T-cell (primary cell): ENCODE data around the gene ZP3. TPM values are rescaled to one million over a fixed set of nuclear protein-coding genes. Genes with fewer than 3 reads are reported as not detected.
"Not testable (repeated sequence)": the region's sequence is repeated elsewhere in the genome, so short reads cannot be mapped to it uniquely, and the experiment has no call there.

ENCODE experiments used
- ATAC-seq, 4 experiments: fragments of 200-7000 bp in 3 of 4; fragments of 150-1000 bp in 1 of 4; cut with Tn5 transposase; replicated peaks in 1 of 4; 1 replicate in 3 of 4; 2 replicates in 1 of 4; pipeline ENCODE4 v1.10.0; 2021; ENCODE audit warnings: moderate library complexity in 3 of 4, mild to moderate bottlenecking in 2 of 4, moderate number of reproducible peaks in 1 of 4
- CTCF ChIA-PET, 2 donors: fragments of 300-600 bp; sonication (Branson Sonifier 250); formaldehyde crosslinking; loops; one replicate each; lab custom pipeline; 2022; ENCODE audit warnings: antibody characterized with exemption in 2 of 2; lab: Charles Lee
- POLR2A ChIA-PET, 2 donors: fragments of 300-600 bp; sonication (Branson Sonifier 250); formaldehyde crosslinking; loops; one replicate each; lab custom pipeline; 2022; ENCODE audit warnings: antibody characterized with exemption in 2 of 2; lab: Charles Lee
- DNase-seq, 35 experiments: peaks; one replicate each; pipeline versions ENCODE4 v3.0.0 to v3.0.0-alpha.2; 2013 to 2023
- H3K27ac ChIP-seq: one replicate; pipeline ENCODE4 v1.5.1; 2013; ENCODE audit warnings: low read length
- H3K27me3 ChIP-seq, 2 experiments: replicated peaks in 1 of 2; 1 replicate in 1 of 2; 2 replicates in 1 of 2; pipeline versions ENCODE4 v1.6.1 to v1.7.0; 2013; ENCODE audit warnings: low read length in 1 of 2, mixed read lengths in 1 of 2; ENCODE audit not compliant: control insufficient read depth in 2 of 2, insufficient read depth in 2 of 2; ENCODE audit errors: extremely low read depth in 1 of 2
- H3K36me3 ChIP-seq, 2 donors: 1 replicate in 1 of 2; 2 replicates in 1 of 2; pipeline versions ENCODE4 v1.6.1 to v1.7.0; 2013; ENCODE audit warnings: low read length in 1 of 2; ENCODE audit not compliant: control insufficient read depth in 2 of 2, insufficient read depth in 1 of 2; ENCODE audit errors: extremely low read depth in 1 of 2
- H3K4me1 ChIP-seq, 2 experiments: 1 replicate in 1 of 2; 2 replicates in 1 of 2; pipeline versions ENCODE4 v1.6.1 to v1.7.0; 2013; ENCODE audit warnings: low read length in 2 of 2, mixed read lengths in 1 of 2; ENCODE audit not compliant: insufficient read depth in 2 of 2, control insufficient read depth in 1 of 2; ENCODE audit errors: extremely low read depth in 1 of 2
- H3K4me3 ChIP-seq, 2 donors: 1 replicate in 1 of 2; 2 replicates in 1 of 2; pipeline versions ENCODE4 v1.5.1 to v1.7.0; 2013; ENCODE audit warnings: mild to moderate bottlenecking in 2 of 2, low read length in 1 of 2, moderate library complexity in 1 of 2; ENCODE audit not compliant: control insufficient read depth in 1 of 2; ENCODE audit errors: extremely low read depth in 1 of 2
- H3K9me3 ChIP-seq: 2 replicates; pipeline ENCODE4 v1.7.0; 2013
- H3K27ac Mint-ChIP-seq, 2 donors: one replicate each; pipeline ENCODE4 v1.8.0; 2020 to 2021; ENCODE audit warnings: mild to moderate bottlenecking in 2 of 2, mixed read lengths in 2 of 2
- H3K27me3 Mint-ChIP-seq, 2 donors: one replicate each; pipeline ENCODE4 v1.8.0; 2021 to 2022; ENCODE audit warnings: mixed read lengths in 2 of 2
- H3K36me3 Mint-ChIP-seq: one replicate; pipeline ENCODE4 v1.8.0; 2021; ENCODE audit warnings: mixed read lengths
- H3K4me1 Mint-ChIP-seq, 3 donors: one replicate each; pipeline ENCODE4 v1.8.0; 2020 to 2022; ENCODE audit warnings: mixed read lengths in 3 of 3, mild to moderate bottlenecking in 1 of 3
- H3K4me3 Mint-ChIP-seq, 3 donors: one replicate each; pipeline ENCODE4 v1.8.0; 2020 to 2022; ENCODE audit warnings: mild to moderate bottlenecking in 3 of 3, mixed read lengths in 3 of 3, moderate library complexity in 3 of 3
- H3K9me3 Mint-ChIP-seq, 3 donors: one replicate each; pipeline ENCODE4 v1.8.0; 2020 to 2022; ENCODE audit warnings: mixed read lengths in 3 of 3
- WGBS: methylation state at CpG from one replicate; pipeline ENCODE4 v1.1.5; 2013; ENCODE audit warnings: missing lambda C conversion rate; ENCODE audit not compliant: insufficient coverage; 5-methylcytosine and 5-hydroxymethylcytosine counted together
- total RNA-seq, 35 experiments: library from RNA in 6 of 35; stranded (reverse) in 6 of 35; fragments of 120-200 nt in 1 of 35; gene quantifications; one replicate each; pipeline versions ENCODE4 v1.2.1 to v1.2.4 and lab custom pipeline; 2013 to 2026

ZP3 gene
- total RNA-seq, 5 donors from 2014 or later (not counting 1 experiment from before 2014, with no cell fraction given) = 1.7 to 7.0 (median 5.9) TPM

- Histone ChIP-seq H3K27me3 (peaks cover 0 to 4% of the 10 kb centered on the region in 2 experiments), H3K27ac (no peak overlapping the region), H3K4me1 (peaks cover 6 to 30% of the 10 kb centered on the region in 2 experiments), H3K36me3 (no peaks in the 10 kb centered on the region), H3K9me3 (no peaks in the 10 kb centered on the region), H3K4me3 (peak overlapping the region; percentile 50 to 70)
- H3K4me3 Mint-ChIP-seq = peak overlapping the region; percentile 81 to 87 (median 82)
- no peaks in the 10 kb centered on the region for H3K36me3 Mint-ChIP-seq
- ATAC-seq = peak; percentile 59 to 63 (median 62)
- DNase-seq = peak; percentile 61 to 86 (median 75)
- 9% methylated on average over 33 of the region's 45 CpGs for WGBS
- H3K4me1 Mint-ChIP-seq = peaks cover 10 to 26% (median 23%) of the 10 kb centered on the region in 3 donors
- no peaks in the 10 kb centered on the region for H3K9me3 Mint-ChIP-seq
- ChIA-PET POLR2A (interaction anchor here in 1 of 2 donors (0.6 kb wide), 1 partner anchor 38 kb away, joined by 5 read pairs; no protein-coding TSS in a partner anchor), CTCF (no interaction called here)
- peak overlapping the region; percentile 68 to 69 for H3K27ac Mint-ChIP-seq
- no peaks in the 10 kb centered on the region for H3K27me3 Mint-ChIP-seq
Observed at GRCh38 chr7:76397409-76398183, 27.2 kb upstream of the ZP3 start.

- H3K36me3 ChIP-seq = no peaks in the 10 kb centered on the region
- ATAC-seq (no peak), DNase-seq (no peak)
- ChIA-PET POLR2A (no interaction called here), CTCF (no interaction called here)
- peaks cover 4 to 22% of the 10 kb centered on the region in 2 experiments for H3K4me1 ChIP-seq
- peaks cover 0 to 4% of the 10 kb centered on the region in 2 experiments for H3K27me3 ChIP-seq
- Mint-ChIP-seq H3K4me3 (no peak overlapping the region), H3K27me3 (no peaks in the 10 kb centered on the region), H3K4me1 (peaks cover 15 to 21% (median 15%) of the 10 kb centered on the region in 3 donors), H3K9me3 (no peaks in the 10 kb centered on the region), H3K36me3 (no peaks in the 10 kb centered on the region), H3K27ac (no peak overlapping the region)
- WGBS = 94% methylated on average over 15 of the region's 23 CpGs
- H3K4me3 ChIP-seq = no peak overlapping the region
- no peak overlapping the region for H3K27ac ChIP-seq
- no peaks in the 10 kb centered on the region for H3K9me3 ChIP-seq
Observed at GRCh38 chr7:76400248-76400647, 24.5 kb upstream of the ZP3 start.

DNA sequence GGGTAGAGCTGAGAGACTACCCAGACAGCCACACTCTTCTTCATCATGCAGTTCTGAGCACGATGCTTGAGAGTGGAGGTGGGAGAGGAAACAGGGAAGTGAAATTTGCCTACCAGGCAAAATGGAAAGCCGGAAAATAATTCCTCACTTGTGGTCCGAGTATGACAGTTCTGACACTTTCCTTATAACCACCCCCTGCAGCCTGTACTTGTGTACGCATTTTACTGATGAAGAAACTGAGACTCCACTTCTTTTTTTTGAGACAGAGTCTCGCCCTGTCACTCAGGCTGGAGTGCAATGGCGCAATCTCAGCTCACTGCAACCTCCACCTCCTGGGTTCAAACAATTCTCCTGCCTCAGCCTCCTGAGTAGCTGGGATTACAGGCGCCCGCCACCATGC lies 21.7 kb upstream of the ZP3 start:
- H3K9me3 Mint-ChIP-seq, H3K36me3 Mint-ChIP-seq, CTCF ChIA-PET, H3K4me1 ChIP-seq, H3K27me3 Mint-ChIP-seq, H3K27ac ChIP-seq, POLR2A ChIA-PET, H3K4me3 ChIP-seq, DNase-seq, ATAC-seq, H3K27me3 ChIP-seq, H3K9me3 ChIP-seq, H3K36me3 ChIP-seq, H3K4me3 Mint-ChIP-seq, H3K27ac Mint-ChIP-seq: not testable (repeated sequence)
- 80% methylated on average over 1 of the region's 8 CpGs for WGBS
- peaks cover 4 to 10% (median 8%) of the 10 kb centered on the region in 3 donors for H3K4me1 Mint-ChIP-seq

DNA sequence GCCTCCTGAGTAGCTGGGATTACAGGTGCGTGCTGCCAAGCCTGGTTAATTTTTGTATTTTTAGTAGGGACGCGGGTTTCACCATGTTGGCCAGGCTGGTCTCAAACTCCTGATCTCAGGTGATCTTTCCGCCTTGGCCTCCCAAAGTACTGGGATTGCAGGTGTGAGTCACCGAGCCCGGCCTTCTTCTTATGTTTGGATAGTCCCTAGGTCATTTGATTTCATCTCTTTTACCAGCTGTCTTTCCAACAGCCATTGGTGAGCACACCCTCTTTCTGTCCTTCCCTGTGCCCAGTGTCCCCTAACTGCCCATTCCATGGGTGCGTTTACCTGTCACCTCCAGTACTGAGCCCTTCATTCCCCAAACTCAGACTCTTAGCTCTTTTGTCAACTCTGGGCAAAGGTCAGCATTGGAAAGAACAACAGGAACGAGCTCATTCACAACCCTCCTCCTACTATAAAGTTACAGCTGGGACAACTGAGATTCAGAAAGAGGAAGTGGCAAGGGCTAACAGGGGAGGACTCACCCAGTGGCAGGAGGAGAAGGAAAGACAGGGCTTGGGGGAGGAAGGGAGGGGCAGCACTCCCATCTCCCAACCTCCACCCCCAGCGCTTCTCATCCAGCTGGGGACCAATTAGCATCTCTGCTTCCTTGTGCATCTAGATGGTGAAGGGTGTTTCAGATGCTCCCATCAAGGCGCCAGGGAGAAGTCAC lies 20.8 kb upstream of the ZP3 start:
- no peaks in the 10 kb centered on the region for H3K9me3 Mint-ChIP-seq
- H3K27ac ChIP-seq = no peak overlapping the region
- H3K4me1 ChIP-seq = peaks cover 0 to 2% of the 10 kb centered on the region in 2 experiments
- no peaks in the 10 kb centered on the region for H3K36me3 Mint-ChIP-seq
- CTCF ChIA-PET = no interaction called here
- H3K36me3 ChIP-seq = no peaks in the 10 kb centered on the region
- H3K27ac Mint-ChIP-seq = no peak overlapping the region
- H3K9me3 ChIP-seq = no peaks in the 10 kb centered on the region
- peaks cover 2 to 5% (median 4%) of the 10 kb centered on the region in 3 donors for H3K4me1 Mint-ChIP-seq
- peaks cover 0 to 3% of the 10 kb centered on the region in 2 experiments for H3K27me3 ChIP-seq
- WGBS = 95% methylated on average over 5 of the region's 10 CpGs
- no peak overlapping the region for H3K4me3 Mint-ChIP-seq
- no peak overlapping the region for H3K4me3 ChIP-seq
- no peak for DNase-seq
- POLR2A ChIA-PET = interaction anchor here in 1 of 2 donors (0.6 kb wide), 1 partner anchor 798 kb away, joined by 8 read pairs; no protein-coding TSS in a partner anchor
- ATAC-seq = no peak
- H3K27me3 Mint-ChIP-seq = no peaks in the 10 kb centered on the region

GRCh38 chr7:76405738-76406137 lies 19.0 kb upstream of the ZP3 start:
- no peak overlapping the region for H3K27ac Mint-ChIP-seq
- Histone ChIP-seq H3K36me3 (no peaks in the 10 kb centered on the region), H3K9me3 (no peaks in the 10 kb centered on the region), H3K4me3 (no peak overlapping the region), H3K27me3 (peaks cover 0 to 3% of the 10 kb centered on the region in 2 experiments), H3K27ac (no peak overlapping the region), H3K4me1 (peaks cover 0 to 2% of the 10 kb centered on the region in 2 experiments)
- 96% methylated on average over 4 of the region's 9 CpGs for WGBS
- H3K27me3 Mint-ChIP-seq = no peaks in the 10 kb centered on the region
- CTCF ChIA-PET = no interaction called here
- no peaks in the 10 kb centered on the region for H3K9me3 Mint-ChIP-seq
- H3K4me1 Mint-ChIP-seq = peaks cover 2 to 5% (median 4%) of the 10 kb centered on the region in 3 donors
- no peak for DNase-seq
- no peak overlapping the region for H3K4me3 Mint-ChIP-seq
- POLR2A ChIA-PET = no interaction called here
- ATAC-seq = no peak
- no peaks in the 10 kb centered on the region for H3K36me3 Mint-ChIP-seq

DNA sequence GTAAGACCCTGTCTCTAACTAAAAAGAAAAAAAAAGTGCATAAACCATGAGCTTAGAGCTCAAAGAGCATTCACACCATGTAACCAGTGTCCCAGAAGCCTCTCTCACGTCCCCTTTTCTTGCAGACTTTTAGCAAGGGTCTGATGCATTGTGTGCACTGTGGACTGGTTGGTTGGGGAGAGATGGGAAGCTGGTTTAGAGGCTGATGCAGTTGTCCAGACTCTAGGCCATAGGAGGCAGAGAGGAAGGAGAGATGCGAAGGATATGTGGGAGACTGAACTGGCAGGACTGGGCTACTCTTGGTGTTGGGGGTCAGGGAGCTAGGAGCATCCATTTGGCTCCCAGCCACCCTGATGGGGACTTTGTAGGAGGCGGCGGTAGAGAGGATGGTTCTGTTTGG lies 17.0 kb upstream of the ZP3 start:
- Mint-ChIP-seq H3K36me3 (no peaks in the 10 kb centered on the region), H3K27ac (no peak overlapping the region)

More for the DNA sequence above, 17.0 kb upstream of the ZP3 start:
- no peak overlapping the region for H3K4me3 Mint-ChIP-seq
- POLR2A ChIA-PET = no interaction called here
- DNase-seq (no peak), ATAC-seq (no peak)
- Histone ChIP-seq H3K4me1 (peaks cover 0 to 2% of the 10 kb centered on the region in 2 experiments), H3K4me3 (no peak overlapping the region), H3K27ac (no peak overlapping the region), H3K36me3 (no peaks in the 10 kb centered on the region), H3K9me3 (no peaks in the 10 kb centered on the region), H3K27me3 (peaks cover 0 to 7% of the 10 kb centered on the region in 2 experiments)
- H3K9me3 Mint-ChIP-seq = no peaks in the 10 kb centered on the region
- WGBS = no CpG with 5 or more reads among the region's 4 CpGs
- CTCF ChIA-PET = no interaction called here
- H3K27me3 Mint-ChIP-seq = no peaks in the 10 kb centered on the region
- peaks cover 0 to 5% (median 4%) of the 10 kb centered on the region in 3 donors for H3K4me1 Mint-ChIP-seq
